HG02588 (cell line): ENCODE data around the gene PACS1.

ENCODE experiments used
- ATAC-seq: cut with Tn5 transposase; IDR thresholded peaks from one replicate; pipeline ENCODE4 v1.9.1; 2021; ENCODE audit warnings: mild to moderate bottlenecking, moderate library complexity; ENCODE audit not compliant: unreplicated experiment

PACS1 gene

DNA sequence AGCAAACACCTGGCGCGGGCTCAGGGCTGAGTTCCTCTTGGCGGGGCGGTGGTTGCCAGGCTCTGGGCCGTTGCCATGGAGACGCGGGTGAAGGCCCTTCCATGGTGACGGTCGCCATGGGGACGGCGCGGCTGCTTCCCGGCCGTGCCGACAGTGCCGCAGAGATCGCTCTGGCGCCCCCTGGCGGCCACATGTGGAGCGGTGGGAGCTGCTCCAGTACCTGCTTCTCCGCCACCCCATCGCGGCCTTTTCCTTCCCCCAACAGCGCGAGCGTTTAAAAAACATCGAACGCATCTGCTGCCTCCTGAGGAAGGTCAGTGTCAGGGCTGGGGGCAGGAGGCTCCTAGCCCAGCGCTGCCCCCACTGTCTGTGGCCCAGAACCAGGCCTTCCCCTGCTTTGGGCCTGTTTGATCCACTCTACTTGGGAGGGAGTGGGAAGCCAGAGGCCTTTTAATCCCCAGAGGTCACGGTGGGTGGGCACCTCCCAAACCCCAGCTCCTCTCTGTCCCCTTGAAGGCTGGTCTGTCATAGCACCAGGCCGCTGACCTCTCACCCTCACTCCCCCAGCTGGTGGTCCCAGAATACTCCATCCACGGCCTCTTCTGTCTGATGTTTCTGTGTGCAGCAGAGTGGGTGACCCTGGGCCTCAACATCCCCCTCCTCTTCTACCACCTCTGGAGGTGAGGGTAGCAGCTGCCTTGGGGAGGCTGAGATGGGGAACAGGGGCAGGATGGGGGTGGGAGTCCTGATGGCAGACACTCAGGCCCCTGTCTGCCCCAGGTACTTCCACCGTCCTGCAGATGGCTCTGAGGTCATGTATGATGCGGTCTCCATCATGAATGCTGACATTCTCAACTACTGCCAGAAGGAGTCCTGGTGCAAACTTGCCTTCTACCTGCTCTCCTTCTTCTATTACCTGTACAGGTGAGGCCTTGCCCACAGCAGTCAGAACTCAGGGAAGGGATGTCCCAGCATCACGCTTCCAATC, 212.7 kb downstream of the PACS1 start:
- peak; percentile 73 for ATAC-seq

- no peak for ATAC-seq
Measured at GRCh38 chr11:66283461-66284105, 213.5 kb downstream of the PACS1 start.

- no peak for ATAC-seq
Measured at GRCh38 chr11:66284526-66285078, 214.5 kb downstream of the PACS1 start.

- ATAC-seq: no peak
Measured at GRCh38 chr11:66285250-66285947, 215.3 kb downstream of the PACS1 start.

- no peak for ATAC-seq
Measured at GRCh38 chr11:66286699-66287098, 216.6 kb downstream of the PACS1 start.

DNA sequence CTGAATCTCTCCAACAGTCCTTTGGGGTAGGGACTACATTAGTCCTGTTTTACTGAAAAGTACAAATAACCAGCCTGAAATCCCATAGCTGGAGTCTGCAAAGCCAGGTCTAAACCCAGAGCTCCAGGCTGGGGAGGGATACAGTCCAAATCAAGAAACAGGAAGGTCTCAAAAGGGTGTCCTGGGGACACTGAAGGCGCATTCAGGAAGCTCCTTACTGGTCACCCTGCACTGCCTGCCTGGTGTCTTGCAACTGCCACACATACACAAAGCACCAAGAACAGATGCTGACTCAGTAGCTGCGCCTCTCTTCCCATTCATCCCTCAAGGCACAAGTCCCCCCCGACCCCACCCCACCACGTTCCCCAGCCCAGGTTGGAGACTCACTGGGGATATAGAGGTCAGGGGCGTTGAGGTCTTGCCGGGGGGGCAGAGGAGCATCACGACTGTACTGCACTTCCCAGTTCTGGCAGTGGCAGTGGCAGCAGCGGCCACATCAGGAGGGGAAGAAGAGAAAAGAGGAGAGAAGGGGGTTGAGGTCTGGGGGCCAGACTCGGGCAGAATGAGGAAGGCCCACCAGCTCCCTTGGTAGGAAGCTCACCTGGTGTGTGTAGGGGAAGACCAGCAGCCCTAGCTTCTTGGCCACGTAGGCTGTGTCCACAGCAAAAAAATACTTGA, 217.3 kb downstream of the PACS1 start:
- ATAC-seq: no peak

DNA sequence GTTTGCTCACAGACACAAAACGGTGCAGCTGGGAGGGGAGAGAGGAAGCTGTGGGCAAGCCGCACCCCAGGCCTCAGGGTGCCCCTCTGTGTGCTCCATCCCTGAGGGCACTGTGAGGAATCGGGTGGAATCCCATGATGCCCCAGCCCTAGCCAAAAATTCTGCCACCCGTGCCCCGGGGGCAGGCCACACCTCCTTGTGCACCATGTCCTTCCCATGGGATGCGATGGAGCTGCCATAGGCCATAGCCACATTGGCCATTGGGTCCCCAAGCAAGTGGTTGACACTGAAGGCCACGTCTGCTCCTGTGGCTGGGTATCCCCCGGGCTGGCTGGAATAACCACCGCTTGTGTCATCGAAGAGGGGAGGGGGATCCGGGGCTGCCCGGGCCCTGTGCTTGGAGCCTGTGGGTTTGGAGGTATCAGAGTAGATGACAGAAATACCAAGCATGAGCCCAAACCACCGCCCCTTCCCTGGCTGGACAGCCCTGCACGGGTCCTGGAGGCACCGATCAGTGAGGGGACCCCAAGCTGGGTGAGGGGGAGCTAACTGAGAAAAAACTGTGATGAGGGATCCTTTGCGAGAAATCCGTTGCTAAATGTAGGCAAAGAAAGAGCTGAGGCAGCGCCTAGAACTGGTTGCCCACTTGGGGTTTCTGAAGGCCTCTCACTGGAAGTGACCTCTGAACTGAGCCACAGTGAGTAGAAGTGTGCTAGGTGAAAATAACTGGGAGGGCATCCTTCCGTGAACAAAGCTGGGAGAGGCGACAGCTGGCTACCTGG, 218.0 kb downstream of the PACS1 start:
- ATAC-seq: no peak

GRCh38 chr11:66288671-66289547, 218.8 kb downstream of the PACS1 start, which contains the start of gene YIF1A:
TSS of gene YIF1A (minus strand) at chr11:66289143. CDS start at chr11:66288985, 158 bp downstream.
- ATAC-seq: peak; percentile 86

GRCh38 chr11:66289548-66290329, 219.7 kb downstream of the PACS1 start:
- peak; percentile 23 for ATAC-seq

GRCh38 chr11:66290330-66290621, 220.2 kb downstream of the PACS1 start:
- ATAC-seq: no peak

DNA sequence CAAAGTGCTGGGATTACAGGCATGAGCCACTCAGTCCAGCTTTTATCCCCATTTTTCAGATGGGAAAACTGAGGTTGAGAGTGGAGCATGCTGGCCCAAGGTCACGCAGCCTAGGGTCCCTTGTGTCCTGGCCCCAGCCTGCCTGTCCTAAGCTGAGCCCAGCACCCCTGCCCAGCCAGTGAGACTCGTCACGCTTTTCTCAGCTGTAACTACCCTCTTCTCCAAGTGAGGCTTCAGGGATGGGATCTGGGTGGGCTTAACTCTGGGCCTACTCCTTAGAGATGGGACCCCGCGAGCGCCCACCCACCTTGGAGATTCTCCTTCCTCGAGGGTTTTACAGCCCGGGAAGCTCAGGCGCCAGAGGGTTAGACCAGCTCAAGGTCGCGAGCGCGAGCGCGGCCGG, 221.2 kb downstream of the PACS1 start:
- no peak for ATAC-seq

DNA sequence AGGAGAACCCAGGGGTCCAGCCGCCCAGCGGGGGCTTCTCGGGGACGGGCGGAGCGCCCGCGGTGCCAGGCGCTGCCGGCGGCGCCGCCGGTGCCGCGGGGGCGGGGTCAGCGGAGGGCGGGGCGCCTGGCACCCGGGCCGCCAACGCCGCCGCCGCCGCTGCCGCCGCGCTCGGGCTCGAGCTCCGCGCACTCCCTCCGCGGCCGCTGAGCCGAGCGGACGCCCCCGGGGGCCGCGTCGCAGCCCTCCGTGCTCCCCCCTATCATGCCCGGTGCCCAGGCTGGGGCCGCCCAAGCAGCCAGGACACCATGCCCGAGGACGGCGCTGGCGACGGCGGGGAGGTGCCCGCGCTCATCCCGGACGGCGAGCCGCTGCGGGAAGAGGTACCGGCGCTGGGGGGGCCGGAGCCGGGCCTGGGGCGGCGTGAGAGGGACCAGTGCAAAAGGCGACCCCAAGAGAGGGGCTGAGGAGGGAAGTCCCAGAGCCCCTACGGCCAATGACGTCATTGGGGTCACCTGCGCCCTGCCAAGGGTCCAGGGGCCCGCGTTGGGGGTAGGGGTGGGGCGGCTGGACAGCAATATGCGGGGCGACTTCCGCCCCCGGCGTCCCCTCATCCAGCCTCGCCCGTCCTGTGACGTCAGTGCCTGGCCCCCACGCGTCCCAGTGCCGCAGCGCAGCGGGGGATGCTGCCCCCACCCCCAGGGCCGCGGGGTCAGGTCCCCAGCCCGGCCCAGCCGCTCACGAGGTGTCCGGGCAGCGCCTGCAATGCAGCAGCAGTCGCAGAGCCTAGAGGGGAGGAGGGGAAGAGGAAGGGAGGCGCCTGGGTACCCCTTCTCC, 221.9 kb downstream of the PACS1 start, which contains the start of gene TMEM151A:
Gene TMEM151A, plus strand, starts transcription at position 189 of the 837 bp plus-strand sequence. Its CDS starts 120 bp downstream, at position 309.
- ATAC-seq: no peak

- no peak for ATAC-seq
Measured at GRCh38 chr11:66292543-66293332, 222.7 kb downstream of the PACS1 start.

DNA sequence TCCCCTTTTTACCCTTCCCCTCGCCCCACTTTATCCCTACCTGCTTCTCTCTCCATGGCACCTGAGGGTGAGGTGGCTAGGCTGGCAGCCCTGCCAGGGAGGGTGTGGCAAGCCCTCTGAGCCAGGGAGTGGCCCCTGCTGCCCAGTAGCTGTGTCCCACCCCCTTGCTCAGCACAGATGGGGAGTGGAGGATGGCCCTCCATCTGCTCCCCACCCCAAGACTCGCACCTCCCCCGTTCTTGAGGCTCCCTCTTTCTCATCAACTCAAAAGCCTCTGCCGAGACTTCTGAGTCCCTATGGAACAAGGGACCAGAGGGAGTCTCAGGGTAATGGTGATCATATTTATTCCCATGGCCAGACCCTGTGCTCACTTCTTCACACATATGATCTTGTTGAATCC, 223.3 kb downstream of the PACS1 start:
- ATAC-seq: no peak

DNA sequence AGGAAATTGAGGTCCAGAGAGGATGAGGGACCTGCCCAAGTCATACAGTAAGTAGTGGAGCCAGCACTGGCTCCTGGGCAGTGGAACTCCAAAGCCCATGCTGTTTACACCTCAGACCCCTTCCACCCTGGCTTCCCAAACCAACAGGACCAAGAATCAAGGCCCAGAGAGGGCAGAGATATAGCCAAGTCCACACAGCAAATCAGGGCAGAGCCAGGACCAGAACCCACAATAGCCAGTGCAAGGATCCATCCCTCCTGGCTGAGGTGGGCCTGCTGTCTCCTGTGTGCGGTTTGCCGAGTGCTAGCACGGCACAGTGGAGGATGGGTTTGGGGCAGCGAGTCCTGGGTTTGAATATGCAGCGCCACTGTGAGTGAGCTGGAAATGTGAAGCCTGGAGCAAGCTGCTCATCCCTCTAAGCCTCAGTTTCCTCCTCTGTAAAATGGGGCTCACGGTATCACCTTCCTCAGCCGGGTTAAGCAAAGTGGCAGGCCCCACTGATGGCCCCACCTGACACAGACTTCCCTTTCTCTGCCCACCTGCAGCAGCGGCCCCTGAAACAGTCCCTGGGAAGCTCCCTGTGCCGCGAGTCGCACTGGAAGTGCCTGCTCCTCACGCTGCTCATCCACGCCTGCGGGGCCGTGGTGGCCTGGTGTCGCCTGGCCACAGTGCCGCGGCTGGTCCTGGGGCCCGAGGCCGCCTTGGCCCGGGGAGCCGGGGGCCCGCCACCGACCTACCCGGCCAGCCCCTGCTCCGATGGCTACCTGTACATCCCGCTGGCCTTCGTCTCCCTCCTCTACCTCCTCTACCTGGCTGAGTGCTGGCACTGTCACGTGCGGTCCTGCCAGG, 223.9 kb downstream of the PACS1 start:
- ATAC-seq: no peak
